Left ventricle myocardium inferior (tissue), 1 donor: ENCODE measurements around the gene UBE2E2. TPM values are rescaled to one million over a fixed set of nuclear protein-coding genes. Genes with fewer than 3 reads are reported as not detected.

Experiments used
- DNase-seq: peaks from one replicate; pipeline ENCODE4 v3.0.0-alpha.2; 2020
- H3K27ac ChIP-seq: fragments of 200-600 bp; replicated peaks from 2 replicates; pipeline ENCODE4 v1.8.0; 2021
- H3K27me3 ChIP-seq: fragments of 200-600 bp; 2 replicates; pipeline ENCODE4 v1.8.0; 2021; ENCODE audit warnings: low read depth
- H3K36me3 ChIP-seq: fragments of 200-600 bp; 2 replicates; pipeline ENCODE4 v1.8.0; 2021
- H3K4me1 ChIP-seq: fragments of 200-600 bp; 2 replicates; pipeline ENCODE4 v1.8.0; 2021
- H3K4me3 ChIP-seq: fragments of 200-600 bp; 2 replicates; pipeline ENCODE4 v1.8.0; 2021; ENCODE audit warnings: mild to moderate bottlenecking, moderate library complexity
- H3K9me3 ChIP-seq: fragments of 200-600 bp; replicated peaks from 2 replicates; pipeline ENCODE4 v1.8.0; 2021
- CTCF ChIP-seq: fragments of 200-600 bp; IDR thresholded peaks from 2 replicates; pipeline ENCODE4 v1.8.0; 2021; ENCODE audit warnings: antibody characterized with exemption, mild to moderate bottlenecking, borderline replicate concordance
- intact Hi-C: fragments of 100-400 bp; cut with micrococcal nuclease; formaldehyde crosslinking; loops from one replicate; pipeline ENCODE4 v1.11.0; 2022
- total RNA-seq: library from RNA; stranded (reverse); fragmentation: NEBNext Ultra II Directional; extraction: Animal tissue kit (Norgen Biotek cat#: 25700); gene quantifications from one replicate; pipeline ENCODE4 v1.2.1, GENCODE V29; 2021
- donor health status: DM: no; HTN: yes; CAD: no; lungs with severe emphysema.

The UBE2E2 gene
- total RNA-seq, 1 donor from 2014 or later = 47.2 TPM

- Histone ChIP-seq H3K27ac (no peak overlapping the region), H3K9me3 (no peaks in the 10 kb centered on the region), H3K4me3 (no peak overlapping the region), H3K4me1 (peaks cover 7% of the 10 kb centered on the region), H3K36me3 (no peaks in the 10 kb centered on the region), H3K27me3 (no peaks in the 10 kb centered on the region)
- TF ChIP-seq CTCF = no peak
- intact Hi-C loops = no loop called here
- no peak for DNase-seq
Measured at GRCh38 chr3:23539185-23539584, 336.1 kb downstream of the UBE2E2 start.

DNA sequence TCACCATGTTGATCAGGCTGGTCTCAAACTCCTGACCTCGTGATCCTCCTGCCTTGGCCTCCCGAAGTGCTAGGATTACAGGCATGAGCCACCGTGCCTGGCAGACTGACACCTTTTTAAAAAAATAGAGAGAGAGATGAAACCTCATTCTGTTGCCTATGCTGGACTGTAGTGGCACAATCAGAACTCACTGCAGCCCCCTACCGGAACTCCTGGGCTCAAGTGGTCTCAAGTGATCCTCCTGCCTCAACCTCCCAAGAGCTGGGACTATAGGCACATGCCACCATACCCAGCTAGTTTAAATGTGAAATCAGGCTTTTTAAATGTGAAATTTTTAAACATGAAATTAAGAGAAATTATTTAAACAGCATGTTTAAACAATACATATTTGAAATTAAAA, 337.5 kb downstream of the UBE2E2 start:
- H3K4me1 ChIP-seq = peaks cover 7% of the 10 kb centered on the region
- DNase-seq = no peak
- no peaks in the 10 kb centered on the region for H3K9me3 ChIP-seq
- no peaks in the 10 kb centered on the region for H3K36me3 ChIP-seq
- H3K4me3 ChIP-seq = no peak overlapping the region
- no peak for TF ChIP-seq CTCF
- intact Hi-C loops = no loop called here
- no peak overlapping the region for H3K27ac ChIP-seq
- H3K27me3 ChIP-seq = no peaks in the 10 kb centered on the region

DNA sequence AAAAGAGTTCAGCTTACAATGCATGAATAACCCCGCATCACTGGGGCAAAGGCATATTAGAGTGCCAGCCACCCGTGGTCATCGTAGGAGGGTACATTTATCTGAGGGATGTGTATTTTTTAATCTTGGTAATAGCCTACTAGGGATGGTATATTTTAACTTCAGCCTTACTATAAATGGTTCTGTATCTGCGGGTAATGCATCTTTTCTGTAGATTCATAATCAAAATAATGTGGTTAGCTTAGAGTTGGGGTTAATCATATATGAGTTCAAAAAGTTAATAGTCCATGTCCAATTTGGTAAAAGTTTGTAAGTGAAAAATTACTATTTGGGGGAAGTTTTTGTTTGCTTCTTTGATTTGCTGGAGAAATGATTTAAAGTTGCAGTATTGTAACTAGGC, 339.0 kb downstream of the UBE2E2 start:
- TF ChIP-seq CTCF = no peak
- Histone ChIP-seq H3K9me3 (no peaks in the 10 kb centered on the region), H3K27me3 (no peaks in the 10 kb centered on the region), H3K4me3 (no peak overlapping the region), H3K4me1 (peaks cover 3% of the 10 kb centered on the region), H3K36me3 (no peaks in the 10 kb centered on the region), H3K27ac (no peak overlapping the region)
- DNase-seq = no peak
- intact Hi-C loops = no loop called here

DNA sequence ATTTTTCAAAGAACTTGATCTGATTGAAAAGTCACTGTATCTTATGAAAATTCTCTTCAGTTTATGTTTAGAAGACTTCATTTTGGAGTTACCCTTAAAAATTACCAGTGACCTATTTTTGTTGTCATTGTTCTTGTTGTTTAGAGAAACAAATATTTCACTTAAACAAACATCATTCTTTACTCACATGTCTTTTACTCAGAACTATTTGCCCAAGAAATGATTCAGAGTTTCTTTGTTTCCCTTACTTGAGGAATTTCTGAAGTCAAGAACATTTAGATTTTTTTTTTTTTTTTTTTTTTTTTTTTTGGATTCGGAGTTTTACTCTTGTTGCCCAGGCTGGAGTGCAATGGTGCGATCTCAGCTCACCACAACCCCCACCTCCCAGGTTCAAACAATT, 343.1 kb downstream of the UBE2E2 start:
- H3K9me3 ChIP-seq = no peaks in the 10 kb centered on the region
- no peak overlapping the region for H3K4me3 ChIP-seq
- DNase-seq = no peak
- H3K27me3 ChIP-seq = no peaks in the 10 kb centered on the region
- H3K36me3 ChIP-seq = no peaks in the 10 kb centered on the region
- TF ChIP-seq CTCF = no peak
- no peaks in the 10 kb centered on the region for H3K4me1 ChIP-seq
- intact Hi-C loops = no loop called here
- no peak overlapping the region for H3K27ac ChIP-seq

- Histone ChIP-seq H3K4me3 (no peak overlapping the region), H3K36me3 (no peaks in the 10 kb centered on the region), H3K4me1 (no peaks in the 10 kb centered on the region), H3K27me3 (no peaks in the 10 kb centered on the region), H3K9me3 (no peaks in the 10 kb centered on the region), H3K27ac (no peak overlapping the region)
- no peak for DNase-seq
- TF ChIP-seq CTCF = no peak
- intact Hi-C loops = no loop called here
Measured at GRCh38 chr3:23547905-23548650, 345.0 kb downstream of the UBE2E2 start.
